Cardiac fibroblast (primary cell): ENCODE measurements around the gene CAMTA1.

Experiments used
- DNase-seq, 2 donors: peaks; one replicate each; pipeline versions ENCODE4 v3.0.0 to v3.0.0-alpha.2; 2010; ENCODE audit warnings: low read depth in 2 of 2
- H3K4me3 ChIP-seq, 2 donors: replicated peaks in 1 of 2; 1 replicate in 1 of 2; 2 replicates in 1 of 2; pipeline ENCODE4 v1.5.1; 2011; ENCODE audit warnings: low read depth in 2 of 2, low read length in 2 of 2, mild to moderate bottlenecking in 2 of 2, moderate library complexity in 1 of 2
- TF ChIP-seq, protein P1 (sequence below): IDR thresholded peaks from one replicate; pipeline ENCODE4 v1.5.1; 2011; ENCODE audit warnings: low read depth, mild to moderate bottlenecking, low read length, inconsistent platforms

The CAMTA1 gene

DNA sequence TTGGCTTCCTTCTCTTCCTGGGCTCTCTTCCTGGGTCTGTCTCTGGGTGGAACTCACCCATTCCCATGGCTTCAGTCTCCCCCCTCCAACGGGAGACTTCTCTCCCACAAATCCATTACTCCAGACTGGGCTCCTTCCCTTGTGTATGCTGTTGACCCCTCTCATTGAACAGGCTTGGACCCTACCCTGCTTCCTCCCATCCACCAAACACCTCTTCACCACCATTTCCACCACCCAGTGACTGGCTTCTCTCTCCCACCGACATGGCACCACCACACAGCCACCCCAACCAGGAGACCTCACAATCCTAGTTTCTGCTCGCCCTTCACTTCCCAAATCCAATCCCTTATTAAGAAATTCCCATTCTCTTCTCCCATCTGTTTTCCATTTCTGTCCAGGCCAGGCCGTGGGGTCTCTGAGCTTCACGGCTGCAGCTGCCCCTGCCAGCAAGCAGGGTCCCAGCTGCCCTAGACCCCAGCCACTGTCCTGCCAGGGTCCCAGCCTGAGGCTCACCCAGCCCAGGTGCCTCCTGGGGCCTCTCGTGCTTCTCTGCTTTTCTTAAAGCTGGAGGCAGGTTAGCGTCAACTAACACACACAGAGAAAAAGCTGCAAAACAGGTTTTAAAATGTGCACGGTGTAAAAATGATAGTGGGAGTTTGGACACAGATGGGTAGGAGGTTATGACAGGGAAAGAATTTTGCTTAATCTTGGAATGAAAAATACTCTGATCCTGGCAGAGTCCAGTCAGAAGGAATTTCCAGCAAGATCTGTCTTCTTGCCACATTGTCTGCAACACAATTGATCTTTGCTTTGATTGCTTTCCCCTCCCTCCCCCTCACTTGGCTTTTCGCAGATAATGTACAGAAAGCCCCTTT is 602.0 kb downstream of the CAMTA1 start:
- no peak for DNase-seq
- no peak overlapping the region for H3K4me3 ChIP-seq
- TF ChIP-seq, protein P1, sequence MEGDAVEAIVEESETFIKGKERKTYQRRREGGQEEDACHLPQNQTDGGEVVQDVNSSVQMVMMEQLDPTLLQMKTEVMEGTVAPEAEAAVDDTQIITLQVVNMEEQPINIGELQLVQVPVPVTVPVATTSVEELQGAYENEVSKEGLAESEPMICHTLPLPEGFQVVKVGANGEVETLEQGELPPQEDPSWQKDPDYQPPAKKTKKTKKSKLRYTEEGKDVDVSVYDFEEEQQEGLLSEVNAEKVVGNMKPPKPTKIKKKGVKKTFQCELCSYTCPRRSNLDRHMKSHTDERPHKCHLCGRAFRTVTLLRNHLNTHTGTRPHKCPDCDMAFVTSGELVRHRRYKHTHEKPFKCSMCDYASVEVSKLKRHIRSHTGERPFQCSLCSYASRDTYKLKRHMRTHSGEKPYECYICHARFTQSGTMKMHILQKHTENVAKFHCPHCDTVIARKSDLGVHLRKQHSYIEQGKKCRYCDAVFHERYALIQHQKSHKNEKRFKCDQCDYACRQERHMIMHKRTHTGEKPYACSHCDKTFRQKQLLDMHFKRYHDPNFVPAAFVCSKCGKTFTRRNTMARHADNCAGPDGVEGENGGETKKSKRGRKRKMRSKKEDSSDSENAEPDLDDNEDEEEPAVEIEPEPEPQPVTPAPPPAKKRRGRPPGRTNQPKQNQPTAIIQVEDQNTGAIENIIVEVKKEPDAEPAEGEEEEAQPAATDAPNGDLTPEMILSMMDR = no peak

DNA sequence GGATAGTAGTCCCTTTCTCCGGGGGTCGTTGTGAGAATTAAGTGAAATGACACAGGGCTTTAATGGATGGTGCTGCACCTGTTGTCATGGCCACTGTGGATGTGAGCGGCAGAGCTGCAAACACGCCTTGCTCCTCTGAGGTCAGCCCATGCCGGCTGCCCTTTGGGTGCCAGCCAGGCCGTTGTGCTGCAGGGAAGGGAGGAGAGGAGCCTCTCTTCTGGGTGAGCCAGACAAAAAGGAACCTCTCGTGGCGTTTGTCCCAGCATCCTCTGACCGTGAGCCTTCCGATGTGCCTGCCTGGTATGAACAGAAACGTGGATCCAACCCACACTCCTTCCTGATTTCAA is 602.9 kb downstream of the CAMTA1 start:
- TF ChIP-seq, protein P1 = no peak
- DNase-seq = no peak
- H3K4me3 ChIP-seq = no peak overlapping the region

DNA sequence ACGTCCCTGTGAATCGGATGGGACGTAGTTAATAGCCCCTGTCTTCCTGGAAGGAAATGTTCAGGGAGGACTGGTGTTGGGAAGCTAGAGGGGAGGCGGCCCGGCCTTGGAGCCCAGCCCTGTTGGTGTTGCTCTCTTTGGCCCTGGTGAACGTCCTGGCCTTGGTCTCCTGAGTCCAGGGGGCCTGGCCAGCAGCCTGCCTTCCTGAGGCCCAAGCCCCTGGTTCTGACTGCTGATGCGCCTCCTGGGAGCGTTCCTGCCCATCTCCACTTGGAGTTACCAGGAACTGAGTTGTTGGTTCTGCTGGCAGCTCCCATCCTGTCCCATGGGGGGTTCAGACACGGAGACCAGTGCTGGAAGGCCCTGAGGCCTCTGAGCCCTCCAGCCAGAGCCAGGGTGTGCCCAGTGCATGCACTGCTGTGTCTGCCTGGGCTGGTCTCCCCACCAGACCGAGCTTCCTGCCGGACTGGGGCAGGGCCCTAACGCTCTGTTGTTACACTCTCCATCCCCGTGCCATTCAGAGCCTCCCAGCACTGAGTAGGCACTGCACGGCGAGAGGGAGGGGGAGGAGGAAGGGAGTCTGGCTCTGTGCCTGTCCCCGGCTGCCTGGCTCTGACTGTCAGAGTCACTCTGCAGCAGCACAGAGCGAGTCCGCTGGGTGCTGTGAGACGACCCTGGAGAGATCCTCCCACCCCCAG is 603.4 kb downstream of the CAMTA1 start:
- TF ChIP-seq, protein P1 = no peak
- DNase-seq = peak; percentile 11 to 22

DNA sequence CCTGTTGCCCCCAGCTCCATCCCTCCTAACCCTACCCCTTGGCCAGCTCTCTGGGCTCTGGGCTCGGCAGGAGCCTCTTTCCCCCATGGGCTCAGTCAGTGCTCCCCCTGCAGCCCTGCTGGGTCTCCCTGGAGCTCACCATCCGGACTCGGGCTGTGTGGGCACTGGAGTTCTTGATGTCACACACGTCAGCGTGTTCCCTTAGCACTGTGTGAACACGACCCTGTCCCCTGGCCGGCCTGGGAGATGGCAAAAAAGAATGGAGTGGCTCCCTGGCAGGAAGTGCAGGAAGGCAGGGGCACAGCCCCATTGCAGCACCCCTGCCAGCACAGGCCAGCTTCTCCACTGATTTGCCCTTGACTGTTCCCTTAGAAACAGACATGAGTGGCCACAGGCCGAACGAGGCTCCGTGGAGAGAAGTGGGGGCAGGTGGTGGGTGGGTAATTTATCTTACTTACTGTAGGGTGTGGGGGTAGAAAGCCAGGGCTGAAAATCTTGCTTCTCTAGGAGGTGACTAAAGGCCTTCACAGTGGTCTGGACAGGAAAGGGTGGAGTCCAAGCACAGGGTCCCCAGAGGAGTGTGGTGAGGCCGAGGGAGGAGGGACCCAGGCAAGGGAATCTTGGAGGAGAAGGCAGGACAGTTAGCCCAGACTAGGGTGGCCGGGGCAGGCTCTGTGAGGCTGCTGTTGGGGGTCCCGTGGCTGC is 604.1 kb downstream of the CAMTA1 start:
- TF ChIP-seq, protein P1 = peak; percentile 2
- DNase-seq = peak; percentile 5 to 57
- H3K4me3 ChIP-seq = no peak overlapping the region

More for the DNA sequence above, 603.4 kb downstream of the CAMTA1 start:
- no peak overlapping the region for H3K4me3 ChIP-seq

DNA sequence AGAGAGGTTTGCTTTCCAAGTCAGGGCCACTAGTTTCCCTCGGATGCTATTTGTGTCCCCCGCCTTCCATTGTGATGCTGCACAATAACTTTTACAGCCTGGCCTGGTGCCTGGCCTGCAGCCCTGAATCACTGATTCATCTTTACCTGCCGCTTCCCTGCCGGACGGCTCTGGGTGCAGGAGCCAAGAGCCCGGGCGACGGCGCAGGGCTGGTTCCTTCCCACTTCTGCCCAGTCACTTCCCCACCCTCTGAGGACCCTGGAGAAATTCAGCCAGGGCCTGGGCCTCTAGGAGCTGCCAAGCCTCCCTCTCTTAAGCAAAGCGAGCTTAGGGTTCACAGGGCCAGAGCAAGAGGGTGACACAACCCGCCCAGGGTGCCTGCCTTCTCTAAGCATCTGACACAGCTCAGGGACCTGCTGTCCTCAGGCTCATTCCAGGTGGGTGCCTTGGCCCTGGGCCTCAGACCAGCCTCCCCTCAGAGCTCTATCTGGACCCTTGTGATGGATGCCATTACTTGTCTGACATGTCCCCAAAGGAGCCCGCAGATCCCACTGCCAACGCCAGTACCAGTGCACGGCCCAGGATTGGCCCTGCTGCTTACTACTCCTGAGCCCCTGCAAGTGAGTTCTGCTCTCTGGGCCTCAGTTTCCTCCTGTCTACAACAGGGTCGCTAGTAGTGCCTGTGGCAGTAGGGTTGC is 604.8 kb downstream of the CAMTA1 start:
- no peak for DNase-seq
- H3K4me3 ChIP-seq = no peak overlapping the region
- TF ChIP-seq, protein P1 = no peak

DNA sequence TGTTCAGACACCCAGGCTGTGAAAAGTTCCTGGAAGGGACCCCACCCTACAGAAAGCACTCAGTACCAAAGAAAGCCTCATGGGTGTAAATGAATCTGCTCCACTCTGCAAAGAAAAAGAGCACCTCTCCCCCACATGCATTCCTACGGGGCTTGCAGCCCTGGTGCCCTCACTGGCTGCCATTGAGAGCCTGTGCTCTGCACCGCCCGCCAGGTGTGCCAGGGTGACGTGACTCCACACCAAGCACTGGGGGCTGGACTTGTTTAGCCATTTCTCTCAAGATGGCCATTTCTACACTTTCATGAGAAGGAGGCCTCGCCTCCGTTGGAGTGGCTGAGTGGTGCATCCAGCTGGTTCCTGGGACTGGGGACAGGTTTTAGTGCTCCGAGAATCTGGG is 605.3 kb downstream of the CAMTA1 start:
- no peak for DNase-seq
- no peak overlapping the region for H3K4me3 ChIP-seq
- TF ChIP-seq, protein P1 = no peak
